ENCODE results near the gene SAP25. TPM values are rescaled to one million over a fixed set of nuclear protein-coding genes. Genes with fewer than 3 reads are reported as not detected.

The SAP25 gene
- polyA plus RNA-seq (2012; ENCODE audit: insufficient read depth, insufficient read length, low read depth), result 7.0 TPM

- Histone ChIP-seq H3K36me3 (peaks cover 6% of the 10 kb centered on the region; the same call in 1 of the 2 replicates), H3K27me3 (peaks cover 4% of the 10 kb centered on the region), H3K9me3 (no peaks in the 10 kb centered on the region), H3K4me3 (ENCODE audit: low read depth, low read length) (no peak within 1 kb of the TSS), H3K4me1 (no peaks in the 10 kb centered on the region)
- no peak for DNase-seq
- no peak for TF ChIP-seq CTCF (IDR thresholded peaks at IDR 0.05; ENCODE audit: low read depth, low read length)
Observed at GRCh38 chr7:100573691-100574361, at the start of gene SAP25. SAP25 (minus strand) TSS chr7:100573900; CDS start chr7:100573742, 158 bp downstream.

GRCh38 chr7:100621554-100621953, 47.9 kb upstream of the SAP25 start:
- DNase-seq, result no peak
- no peak overlapping the region for H3K4me3 ChIP-seq (ENCODE audit: low read depth, low read length)
- H3K9me3 ChIP-seq, result no peaks in the 10 kb centered on the region
- TF ChIP-seq CTCF (IDR thresholded peaks at IDR 0.05; ENCODE audit: low read depth, low read length), result no peak
- H3K36me3 ChIP-seq, result no peaks in the 10 kb centered on the region
- no peaks in the 10 kb centered on the region for H3K4me1 ChIP-seq
- no peaks in the 10 kb centered on the region for H3K27me3 ChIP-seq

GRCh38 chr7:100620804-100621203, 47.1 kb upstream of the SAP25 start:
- H3K4me3 ChIP-seq (ENCODE audit: low read depth, low read length), result no peak overlapping the region
- TF ChIP-seq CTCF (IDR thresholded peaks at IDR 0.05; ENCODE audit: low read depth, low read length), result no peak
- DNase-seq, result no peak
- H3K27me3 ChIP-seq, result no peaks in the 10 kb centered on the region
- H3K9me3 ChIP-seq, result no peaks in the 10 kb centered on the region
- H3K36me3 ChIP-seq, result no peaks in the 10 kb centered on the region
- H3K4me1 ChIP-seq, result no peaks in the 10 kb centered on the region

GRCh38 chr7:100620239-100620638, 46.5 kb upstream of the SAP25 start:
- Histone ChIP-seq H3K4me1 (no peaks in the 10 kb centered on the region), H3K9me3 (no peaks in the 10 kb centered on the region), H3K4me3 (ENCODE audit: low read depth, low read length) (no peak overlapping the region), H3K36me3 (no peaks in the 10 kb centered on the region), H3K27me3 (no peaks in the 10 kb centered on the region)
- no peak for TF ChIP-seq CTCF (IDR thresholded peaks at IDR 0.05; ENCODE audit: low read depth, low read length)
- no peak for DNase-seq

GRCh38 chr7:100614308-100614861, 40.7 kb upstream of the SAP25 start:
- H3K27me3 ChIP-seq, result no peaks in the 10 kb centered on the region
- TF ChIP-seq CTCF (IDR thresholded peaks at IDR 0.05; ENCODE audit: low read depth, low read length), result no peak
- no peaks in the 10 kb centered on the region for H3K36me3 ChIP-seq
- H3K9me3 ChIP-seq, result no peaks in the 10 kb centered on the region
- DNase-seq, result no peak
- H3K4me3 ChIP-seq (ENCODE audit: low read depth, low read length), result no peak overlapping the region
- no peaks in the 10 kb centered on the region for H3K4me1 ChIP-seq

Data from BE2C (cell line).